Activated T-helper 2 cell treated with anti-CD3 and anti-CD28 coated beads, Interferon-gamma antibody, Interleukin-2, Interleukin-4, amounts not matched to agents 10 μg/mL and 5 μg/mL and 100 μg/mL, durations not matched to agents 14 hours and 24 hours and 36 hours (primary cell): Measurements from ENCODE around the gene SRSF1. TPM values are rescaled to one million over a fixed set of nuclear protein-coding genes. Genes with fewer than 3 reads are reported as not detected.
A peak's percentile ranks its signal among the peaks of the same experiment; 100 is the strongest.

Experiments
- DNase-seq: peaks from one replicate; pipeline ENCODE4 v3.0.0; 2021; ENCODE audit warnings: low spot score
- H3K27ac Mint-ChIP-seq: one replicate; pipeline ENCODE4 v1.8.0; 2021; ENCODE audit warnings: mixed read lengths
- H3K27me3 Mint-ChIP-seq: one replicate; pipeline ENCODE4 v1.8.0; 2021; ENCODE audit warnings: low read depth, mixed read lengths
- H3K36me3 Mint-ChIP-seq: one replicate; pipeline ENCODE4 v1.8.0; 2021; ENCODE audit warnings: low read depth, mixed read lengths
- H3K4me1 Mint-ChIP-seq: one replicate; pipeline ENCODE4 v1.8.0; 2021; ENCODE audit warnings: low read depth, mixed read lengths
- H3K4me3 Mint-ChIP-seq: one replicate; pipeline ENCODE4 v1.8.0; 2021; ENCODE audit warnings: low read depth, mild to moderate bottlenecking, moderate library complexity, mixed read lengths
- H3K9me3 Mint-ChIP-seq: one replicate; pipeline ENCODE4 v1.8.0; 2021; ENCODE audit warnings: mixed read lengths
- intact Hi-C: fragments of 100-400 bp; cut with micrococcal nuclease; formaldehyde crosslinking; loops from one replicate; pipeline ENCODE4 v1.15.1; 2023
- total RNA-seq: library from RNA; stranded (reverse); gene quantifications from 2 replicates; pipeline ENCODE4 v1.2.3, GENCODE V29; 2022

Gene SRSF1
- total RNA-seq, 1 donor from 2014 or later = 450 TPM

DNA sequence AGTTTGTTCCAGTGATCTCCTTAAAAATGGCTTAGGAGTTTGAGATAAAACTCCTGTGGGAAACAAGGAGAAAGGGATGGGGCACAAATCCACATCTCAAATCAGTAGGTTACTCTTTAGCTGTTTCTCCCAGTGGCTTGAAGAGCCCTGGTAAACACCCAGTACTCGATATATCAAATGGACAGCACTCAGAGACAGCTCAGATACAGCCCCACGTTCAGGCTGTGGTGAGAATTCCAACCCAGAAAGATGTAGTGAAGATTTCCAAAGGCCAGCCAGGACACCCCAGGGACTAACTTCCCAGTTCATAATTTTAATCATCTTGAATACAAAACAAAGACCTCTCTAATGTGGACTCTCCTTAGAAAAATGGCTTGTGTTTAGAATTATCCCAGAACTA lies 12.6 kb downstream of the SRSF1 start:
- intact Hi-C loops = loop anchor here (2.0 to 10.0 kb wide), 2 partner anchors 50 to 102 kb away; no protein-coding TSS in a partner anchor
- DNase-seq = no peak
- Mint-ChIP-seq H3K4me1 (peaks cover 40% of the 10 kb centered on the region), H3K27ac (no peak overlapping the region), H3K9me3 (no peaks in the 10 kb centered on the region), H3K4me3 (no peak overlapping the region), H3K27me3 (no peaks in the 10 kb centered on the region), H3K36me3 (peaks cover 46% of the 10 kb centered on the region)

DNA sequence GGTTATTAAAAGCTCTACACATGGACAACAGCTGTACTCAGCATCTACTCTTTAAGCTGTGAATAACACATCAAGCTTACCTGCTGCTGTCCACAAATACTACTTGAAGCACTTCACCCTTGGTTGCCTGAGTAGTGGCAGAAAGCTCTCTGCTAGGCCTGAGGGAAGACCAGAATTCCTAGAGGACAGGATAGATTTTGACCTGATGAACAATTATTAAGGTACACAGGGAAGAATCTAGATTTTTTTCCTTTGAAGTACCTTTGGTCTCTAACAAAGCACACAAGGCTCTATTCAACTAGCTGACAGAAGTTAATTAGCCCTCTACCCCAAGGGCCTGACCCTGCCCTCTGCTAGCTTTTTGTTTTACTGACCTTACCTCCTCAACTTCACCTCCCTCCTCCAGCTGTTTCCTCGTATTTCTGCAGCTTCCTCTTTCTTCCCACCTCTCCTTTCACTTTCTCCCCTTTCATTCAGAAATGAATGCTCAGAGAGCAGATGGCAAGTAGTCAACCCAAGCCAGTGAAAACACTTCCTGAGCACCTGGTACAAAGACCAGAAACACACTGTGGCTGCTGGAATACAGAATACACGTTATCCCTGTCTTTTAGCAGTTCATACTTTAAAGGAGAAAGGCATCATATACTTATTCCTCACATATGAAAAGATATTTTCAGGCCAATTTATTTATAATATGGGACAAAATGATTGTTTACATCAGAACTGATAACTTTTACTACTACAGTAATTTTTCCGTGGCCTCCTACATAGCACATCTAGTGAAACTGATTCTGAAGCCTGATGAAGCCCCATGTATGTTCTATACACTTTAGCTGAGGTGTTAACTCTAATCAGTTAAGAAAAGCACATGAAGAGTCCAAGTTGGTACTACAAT lies 13.3 kb downstream of the SRSF1 start:
- no peaks in the 10 kb centered on the region for H3K9me3 Mint-ChIP-seq
- DNase-seq = no peak
- no peaks in the 10 kb centered on the region for H3K27me3 Mint-ChIP-seq
- peaks cover 41% of the 10 kb centered on the region for H3K36me3 Mint-ChIP-seq
- peaks cover 39% of the 10 kb centered on the region for H3K4me1 Mint-ChIP-seq
- peak overlapping the region; percentile 48 for H3K27ac Mint-ChIP-seq
- intact Hi-C loops = loop anchor here (2.0 to 10.0 kb wide), 2 partner anchors 49 to 101 kb away; no protein-coding TSS in a partner anchor
- H3K4me3 Mint-ChIP-seq = no peak overlapping the region

GRCh38 chr17:57991537-57991936 lies 15.5 kb downstream of the SRSF1 start:
- H3K36me3 Mint-ChIP-seq = peaks cover 32% of the 10 kb centered on the region
- no peaks in the 10 kb centered on the region for H3K9me3 Mint-ChIP-seq
- intact Hi-C loops = loop anchor here (10.0 kb wide), 1 partner anchor 47 kb away; no protein-coding TSS in a partner anchor
- H3K4me3 Mint-ChIP-seq = no peak overlapping the region
- no peaks in the 10 kb centered on the region for H3K27me3 Mint-ChIP-seq
- peaks cover 40% of the 10 kb centered on the region for H3K4me1 Mint-ChIP-seq
- no peak for DNase-seq
- H3K27ac Mint-ChIP-seq = no peak overlapping the region

DNA sequence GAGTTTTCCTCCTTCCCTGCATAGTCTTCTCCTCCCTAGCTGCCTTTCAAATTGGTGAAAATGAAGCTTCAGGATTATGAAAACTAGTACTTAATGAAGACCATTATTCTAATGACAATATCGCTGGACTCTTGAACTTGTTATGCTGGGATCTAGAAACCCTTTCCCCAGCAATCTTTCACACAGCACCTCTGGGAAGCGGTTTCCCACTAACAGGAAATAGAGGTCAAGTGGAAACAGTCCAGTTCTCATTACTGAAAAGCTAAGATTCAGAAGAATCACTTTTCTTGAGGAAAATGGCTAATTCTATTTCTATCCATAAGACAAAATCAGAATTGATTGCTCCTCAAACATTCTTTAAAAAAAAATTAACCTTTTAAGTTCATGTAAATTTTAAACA lies 17.0 kb downstream of the SRSF1 start:
- Mint-ChIP-seq H3K27ac (peak overlapping the region; percentile 21), H3K27me3 (no peaks in the 10 kb centered on the region), H3K4me1 (peaks cover 41% of the 10 kb centered on the region), H3K9me3 (no peaks in the 10 kb centered on the region), H3K36me3 (peaks cover 27% of the 10 kb centered on the region), H3K4me3 (peak overlapping the region; percentile 26)
- DNase-seq = no peak
- intact Hi-C loops = loop anchor here (10.0 kb wide), 1 partner anchor 45 kb away; no protein-coding TSS in a partner anchor

DNA sequence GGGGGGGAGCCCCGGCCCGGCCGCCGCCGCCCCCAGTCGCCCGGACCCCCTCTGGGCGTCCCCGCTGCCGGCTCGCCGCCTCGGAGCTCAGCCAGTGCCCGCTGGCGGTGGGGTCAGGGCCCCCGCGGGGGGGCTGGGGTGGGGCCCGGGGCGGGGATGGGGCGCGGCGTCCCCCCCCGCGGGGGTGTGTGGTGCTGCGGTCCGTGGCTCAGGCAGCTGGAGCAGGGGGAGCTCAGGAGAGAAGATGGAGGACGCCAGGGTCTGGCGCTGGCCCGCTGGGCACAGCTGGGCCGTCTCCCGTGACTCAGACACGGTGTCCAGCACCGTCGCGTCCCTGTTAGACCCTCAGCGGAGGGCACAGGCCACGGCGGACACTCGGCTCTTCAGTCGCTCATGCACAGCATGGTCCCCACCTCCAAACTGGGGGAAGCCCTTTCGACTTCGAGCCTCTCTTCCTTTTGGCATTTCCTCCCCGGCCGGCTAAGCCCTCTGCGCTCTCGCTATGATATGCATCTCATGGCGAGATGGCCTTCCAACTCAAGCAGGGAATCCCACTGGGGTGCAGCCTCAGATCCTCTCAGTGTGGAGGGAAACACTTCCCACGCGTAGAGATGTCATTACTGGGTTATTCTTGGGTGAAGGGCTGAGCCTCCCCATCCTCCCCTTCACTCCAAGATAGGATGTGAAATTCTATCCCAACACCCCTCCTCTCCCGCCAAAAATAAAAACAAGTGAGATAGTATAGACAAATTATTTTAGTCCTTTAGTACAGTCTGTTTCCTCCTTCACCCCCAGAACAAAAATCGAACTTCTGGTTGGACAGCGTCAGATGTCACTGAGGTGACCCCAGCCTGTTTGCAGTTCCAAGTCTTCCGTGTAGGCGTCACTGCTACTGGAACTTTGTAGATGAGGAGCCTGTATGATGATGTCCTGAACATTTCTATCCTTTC lies 18.5 kb downstream of the SRSF1 start:
- H3K4me1 Mint-ChIP-seq = peaks cover 45% of the 10 kb centered on the region
- intact Hi-C loops = loop anchor here (1.0 kb wide), 1 partner anchor 19 kb away; the partner anchor contains the start of gene SRSF1

GRCh38 chr17:57987581-57988300 lies 19.3 kb downstream of the SRSF1 start, which contains the start of gene VEZF1:
VEZF1 (minus strand) TSS chr17:57988254; CDS start chr17:57988111, 143 bp downstream.
- Mint-ChIP-seq H3K4me3 (peak within 1 kb of the TSS; percentile 91), H3K4me1 (peaks cover 49% of the 10 kb centered on the region), H3K27ac (peak within 1 kb of the TSS; percentile 91), H3K9me3 (no peaks in the 10 kb centered on the region), H3K36me3 (peaks cover 39% of the 10 kb centered on the region), H3K27me3 (no peaks in the 10 kb centered on the region)
- DNase-seq = peak; percentile 76
- intact Hi-C loops = loop anchor here (1.0 kb wide), 2 partner anchors 20 to 137 kb away; partner anchors contain the start of genes MRPS23 and SRSF1

More for the DNA sequence above, 18.5 kb downstream of the SRSF1 start:
- Mint-ChIP-seq H3K4me3 (peak overlapping the region; percentile 91), H3K27ac (peak overlapping the region; percentile 91), H3K36me3 (peaks cover 35% of the 10 kb centered on the region), H3K27me3 (no peaks in the 10 kb centered on the region), H3K9me3 (no peaks in the 10 kb centered on the region)
- DNase-seq = peak; percentile 69

DNA sequence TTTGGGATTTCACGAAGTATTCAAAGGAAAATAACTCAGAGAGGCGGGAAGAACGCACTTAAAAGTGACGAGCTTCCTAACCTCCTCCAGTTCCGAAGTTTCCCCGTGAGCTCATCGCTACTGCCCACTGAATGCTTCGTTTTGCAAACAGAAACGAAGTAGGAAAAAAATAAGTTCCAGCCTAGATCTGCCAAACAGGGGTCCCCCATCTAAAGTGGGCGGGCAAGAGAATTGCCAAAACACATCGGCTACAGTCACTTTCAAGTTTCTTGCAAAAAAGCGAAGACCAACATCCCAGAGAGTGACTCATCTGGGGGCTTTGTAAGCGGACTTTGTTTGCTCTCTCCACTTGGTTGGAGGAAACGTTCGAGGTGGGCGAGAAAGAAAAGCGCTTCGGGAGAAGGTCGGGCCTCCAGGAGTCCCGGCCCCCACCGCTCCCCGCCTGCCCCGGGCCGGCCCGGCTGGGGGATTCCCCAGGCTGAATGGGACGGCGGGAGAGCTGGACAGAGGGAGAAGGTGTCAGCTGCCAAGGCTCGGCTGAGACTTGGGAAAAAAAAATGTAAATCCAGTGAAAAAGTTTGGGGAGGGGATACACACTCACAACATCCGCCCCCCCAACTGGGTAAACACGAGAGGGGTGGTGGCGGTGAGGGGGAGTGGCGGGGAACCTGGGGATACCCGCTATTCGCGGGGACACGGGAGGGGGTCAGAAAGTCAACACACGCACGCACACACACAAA lies 20.0 kb downstream of the SRSF1 start:
- no peak for DNase-seq
- peaks cover 50% of the 10 kb centered on the region for H3K4me1 Mint-ChIP-seq
- peak overlapping the region; percentile 91 for H3K4me3 Mint-ChIP-seq
- peak overlapping the region; percentile 86 for H3K27ac Mint-ChIP-seq
- H3K9me3 Mint-ChIP-seq = no peaks in the 10 kb centered on the region
- intact Hi-C loops = loop anchor here (1.0 kb wide), 1 partner anchor 137 kb away; the partner anchor contains the start of gene MRPS23
- peaks cover 42% of the 10 kb centered on the region for H3K36me3 Mint-ChIP-seq
- H3K27me3 Mint-ChIP-seq = no peaks in the 10 kb centered on the region

DNA sequence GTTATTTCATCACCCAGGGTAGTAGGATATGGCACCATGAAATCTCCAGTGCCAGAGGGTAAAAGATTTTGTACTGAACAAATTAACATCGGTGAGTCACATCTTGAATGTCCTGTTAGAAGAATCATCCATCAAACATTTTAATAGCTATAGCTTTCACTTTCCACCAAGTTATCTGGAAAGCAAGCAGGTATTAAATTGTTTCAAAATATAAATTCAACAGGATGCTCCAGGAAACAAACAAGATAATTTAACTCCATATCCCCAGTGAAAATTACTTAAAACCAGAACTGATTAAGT lies 21.4 kb downstream of the SRSF1 start:
- Mint-ChIP-seq H3K27ac (no peak overlapping the region), H3K27me3 (no peaks in the 10 kb centered on the region), H3K9me3 (no peaks in the 10 kb centered on the region), H3K4me1 (peaks cover 59% of the 10 kb centered on the region), H3K4me3 (peak overlapping the region; percentile 15), H3K36me3 (peaks cover 56% of the 10 kb centered on the region)
- no peak for DNase-seq
- intact Hi-C loops = no loop called here

DNA sequence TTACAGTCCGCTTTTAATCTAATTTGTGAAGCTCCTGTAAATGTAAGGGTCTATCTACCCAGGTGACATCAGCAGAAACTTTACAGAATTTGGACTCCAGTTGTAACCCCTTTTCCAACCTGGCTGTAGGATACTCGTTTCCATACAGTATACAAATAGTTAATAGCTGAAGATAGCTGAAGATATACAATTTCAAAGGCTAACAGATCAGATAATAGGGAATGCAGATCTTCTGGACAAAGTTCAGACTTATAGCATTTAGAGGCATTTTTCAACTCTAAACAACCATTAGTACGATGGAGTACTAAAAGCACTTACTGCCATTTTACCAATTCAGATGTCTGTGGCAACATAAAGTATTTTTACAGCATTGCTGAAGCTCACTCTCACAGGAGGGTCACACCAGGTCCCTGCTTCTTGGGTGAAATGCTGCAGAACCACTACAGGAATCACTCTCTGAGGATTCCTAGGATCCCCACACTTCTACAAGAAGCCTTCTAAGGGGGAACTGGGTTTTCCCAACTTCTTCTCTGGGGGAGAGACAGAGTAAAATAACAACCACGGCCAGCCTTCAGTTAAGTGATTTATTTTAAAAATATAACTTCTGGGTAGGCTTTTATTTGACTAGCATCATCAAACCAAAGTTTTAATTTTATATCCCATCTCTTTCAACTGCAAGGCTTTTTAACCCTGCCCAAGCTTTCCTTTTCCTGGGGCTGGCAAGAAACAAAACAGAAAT lies 21.9 kb downstream of the SRSF1 start:
- H3K4me1 Mint-ChIP-seq = peaks cover 61% of the 10 kb centered on the region
- intact Hi-C loops = no loop called here
- DNase-seq = no peak
- no peaks in the 10 kb centered on the region for H3K27me3 Mint-ChIP-seq
- H3K4me3 Mint-ChIP-seq = peak overlapping the region; percentile 57
- no peaks in the 10 kb centered on the region for H3K9me3 Mint-ChIP-seq
- H3K27ac Mint-ChIP-seq = no peak overlapping the region
- H3K36me3 Mint-ChIP-seq = peaks cover 61% of the 10 kb centered on the region

- H3K4me3 Mint-ChIP-seq = no peak overlapping the region
- H3K9me3 Mint-ChIP-seq = no peaks in the 10 kb centered on the region
- no peak overlapping the region for H3K27ac Mint-ChIP-seq
- DNase-seq = no peak
- peaks cover 64% of the 10 kb centered on the region for H3K36me3 Mint-ChIP-seq
- peaks cover 61% of the 10 kb centered on the region for H3K4me1 Mint-ChIP-seq
- H3K27me3 Mint-ChIP-seq = no peaks in the 10 kb centered on the region
- intact Hi-C loops = no loop called here
Observed at GRCh38 chr17:57984261-57984890, 22.7 kb downstream of the SRSF1 start.

- Mint-ChIP-seq H3K4me3 (no peak overlapping the region), H3K9me3 (no peaks in the 10 kb centered on the region), H3K36me3 (peaks cover 69% of the 10 kb centered on the region), H3K27ac (no peak overlapping the region), H3K4me1 (peaks cover 55% of the 10 kb centered on the region), H3K27me3 (no peaks in the 10 kb centered on the region)
- DNase-seq = no peak
- intact Hi-C loops = no loop called here
Observed at GRCh38 chr17:57983446-57983845, 23.6 kb downstream of the SRSF1 start.
